GM12878 (cell line): Measurements from ENCODE around the gene ATP8A1. TPM values are rescaled to one million over a fixed set of nuclear protein-coding genes. Genes with fewer than 3 reads are reported as not detected.
A peak's percentile ranks its signal among the peaks of the same experiment; 100 is the strongest.

Experiments used
- CHD1 ChIP-seq: IDR thresholded peaks from 2 replicates; pipeline ENCODE4 v1.6.1; 2012; ENCODE audit warnings: low read depth, low read length, improper control_type of control experiment
- CREM ChIP-seq: IDR thresholded peaks from 2 replicates; pipeline ENCODE4 v1.6.1; 2014; ENCODE audit warnings: antibody characterized with exemption, low read depth
- HCFC1 ChIP-seq: fragments of 150-350 bp; IDR thresholded peaks from 2 replicates; pipeline ENCODE4 v1.6.1; 2014; ENCODE audit warnings: low read length
- HDAC2 ChIP-seq: fragments of 200-600 bp; sonication (generic); IDR thresholded peaks from 2 replicates; pipeline ENCODE4 v1.6.1; 2017
- MEF2A ChIP-seq: IDR thresholded peaks from 2 replicates; pipeline ENCODE4 v1.6.1; 2011; ENCODE audit warnings: low read depth, mild to moderate bottlenecking, low read length, moderate library complexity; ENCODE audit not compliant: insufficient read depth
- MXI1 ChIP-seq: fragments of 150-350 bp; IDR thresholded peaks from 2 replicates; pipeline ENCODE4 v1.6.1; 2011; ENCODE audit warnings: low read depth, mild to moderate bottlenecking, inconsistent platforms, low read length, improper control_type of control experiment
- NFYB ChIP-seq: IDR thresholded peaks from 2 replicates; pipeline ENCODE4 v1.6.1; 2011; ENCODE audit warnings: low read depth, mild to moderate bottlenecking, low read length, improper control_type of control experiment, moderate library complexity; ENCODE audit not compliant: insufficient read depth
- POLR2AphosphoS5 ChIP-seq: IDR thresholded peaks from 2 replicates; pipeline ENCODE4 v1.6.1; 2011; ENCODE audit warnings: mild to moderate bottlenecking, low read length, inconsistent platforms
- SIX5 ChIP-seq: IDR thresholded peaks from 2 replicates; pipeline ENCODE4 v1.6.1; 2011; ENCODE audit warnings: mild to moderate bottlenecking, low read depth, low read length, moderate library complexity; ENCODE audit not compliant: severe bottlenecking
- STAT3 ChIP-seq: IDR thresholded peaks from 2 replicates; pipeline ENCODE4 v1.6.1; 2011; ENCODE audit warnings: low read depth, low read length, improper control_type of control experiment
- TARDBP ChIP-seq: IDR thresholded peaks from 2 replicates; pipeline ENCODE4 v1.6.1; 2016; ENCODE audit warnings: borderline replicate concordance
- YBX1 ChIP-seq: fragments of 450-650 bp; IDR thresholded peaks from 2 replicates; pipeline ENCODE4 v1.6.1; 2016; ENCODE audit warnings: antibody characterized with exemption
- ZNF622 ChIP-seq: fragments of 450-650 bp; IDR thresholded peaks from 2 replicates; pipeline ENCODE4 v1.6.1; 2017; ENCODE audit warnings: mild to moderate bottlenecking, inconsistent platforms
- polyA plus RNA-seq, 11 experiments: library from polyadenylated mRNA; depleted of rRNA in 4 of 11; unstranded in 6 of 11; stranded (reverse) in 5 of 11; fragments of >200 nt; fragmentation: Nextera tagmentation in 4 of 11; fragmentation: Illumina TruSeq in 1 of 11; extraction: Ambion mirVana in 4 of 11; extraction: Trizol in 1 of 11; gene quantifications; 1 replicate in 1 of 11; 2 replicates in 10 of 11; pipeline versions ENCODE4 v1.2.1 to v1.2.3, GENCODE V29; 2011 to 2016; ENCODE audit warnings: inconsistent platforms in 2 of 11, missing spikeins in 2 of 11, low read depth in 1 of 11
- total RNA-seq, 4 experiments: library from RNA; depleted of rRNA in 3 of 4; stranded (reverse); fragments of >200 nt in 3 of 4; fragmentation: Illumina TruSeq in 1 of 4; extraction: Trizol in 1 of 4; gene quantifications; 2 replicates each; pipeline versions ENCODE4 v1.2.1 to v1.2.3, GENCODE V29; 2013 to 2021
- TF ChIP-seq, protein P1 (sequence below): IDR thresholded peaks from 2 replicates; pipeline ENCODE4 v1.6.1; 2011; ENCODE audit warnings: low read depth, low read length, improper control_type of control experiment, borderline replicate concordance
- TF ChIP-seq, protein P2 (sequence below): fragments of 450-650 bp; IDR thresholded peaks from 2 replicates; pipeline ENCODE4 v1.6.1; 2017; ENCODE audit warnings: mild to moderate bottlenecking, low read depth, inconsistent platforms; ENCODE audit not compliant: poor library complexity, severe bottlenecking
- TF ChIP-seq, protein P3 (sequence below): fragments of 450-650 bp; IDR thresholded peaks from 2 replicates; pipeline ENCODE4 v1.6.1; 2018; ENCODE audit warnings: mild to moderate bottlenecking, low read depth, moderate library complexity; ENCODE audit not compliant: partially characterized antibody
- TF ChIP-seq, protein P4 (sequence below): IDR thresholded peaks from 2 replicates; pipeline ENCODE4 v1.6.1; 2011; ENCODE audit warnings: mild to moderate bottlenecking, low read depth, low read length, moderate library complexity; ENCODE audit not compliant: insufficient replicate concordance
- TF ChIP-seq, protein P5 (sequence below): fragments of 450-650 bp; IDR thresholded peaks from 2 replicates; pipeline ENCODE4 v1.6.1; 2017; ENCODE audit warnings: antibody characterized with exemption, mild to moderate bottlenecking, moderate library complexity
- TF ChIP-seq, protein P6 (sequence below), 3 experiments: IDR thresholded peaks in 2 of 3; conservative IDR thresholded peaks in 1 of 3; 2 replicates each; pipeline ENCODE4 v1.5.1; 2011; ENCODE audit warnings: low read depth in 3 of 3, low read length in 3 of 3, mild to moderate bottlenecking in 3 of 3, control low read depth in 2 of 3, moderate library complexity in 2 of 3, inconsistent platforms in 1 of 3, mixed read lengths in 1 of 3; ENCODE audit not compliant: control insufficient read depth in 2 of 3, insufficient read depth in 1 of 3; ENCODE audit errors: extremely low read depth in 1 of 3

The ATP8A1 gene
- total and polyA plus RNA-seq, 10 of the 15 experiments (the other 5 are each of a cell fraction or from before 2014, with no cell fraction given): 9.0 to 116 (median 37.3) TPM

DNA sequence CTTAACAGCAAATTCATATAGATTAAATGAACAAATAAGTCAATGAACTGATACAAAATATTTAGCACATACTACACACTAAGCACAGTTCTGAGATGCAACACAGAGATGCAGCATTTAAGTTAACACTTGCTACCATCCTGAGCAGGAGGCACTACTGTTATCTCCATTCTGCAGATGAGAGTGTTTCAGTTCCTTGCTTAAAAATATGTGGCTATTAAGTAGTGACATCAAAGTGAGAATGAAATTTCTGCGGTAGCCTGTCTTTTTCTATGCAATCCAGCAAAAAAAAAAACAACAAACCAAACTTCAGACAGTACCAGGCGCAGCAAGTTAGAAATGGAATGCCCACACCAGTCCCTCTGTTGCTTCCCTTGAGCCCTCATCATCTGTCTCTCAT, 168.8 kb downstream of the ATP8A1 start (continued):
- 0 out of 2 replicates have a peak, but pooled peaks have one; percentile 40 for TF ChIP-seq MEF2A
- TF ChIP-seq HCFC1: no peak
- TF ChIP-seq, protein P1, sequence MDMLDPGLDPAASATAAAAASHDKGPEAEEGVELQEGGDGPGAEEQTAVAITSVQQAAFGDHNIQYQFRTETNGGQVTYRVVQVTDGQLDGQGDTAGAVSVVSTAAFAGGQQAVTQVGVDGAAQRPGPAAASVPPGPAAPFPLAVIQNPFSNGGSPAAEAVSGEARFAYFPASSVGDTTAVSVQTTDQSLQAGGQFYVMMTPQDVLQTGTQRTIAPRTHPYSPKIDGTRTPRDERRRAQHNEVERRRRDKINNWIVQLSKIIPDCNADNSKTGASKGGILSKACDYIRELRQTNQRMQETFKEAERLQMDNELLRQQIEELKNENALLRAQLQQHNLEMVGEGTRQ: no peak
- 0 out of 2 replicates have a peak, but pooled peaks have one; percentile 12 for TF ChIP-seq POLR2AphosphoS5
- TF ChIP-seq, protein P2, sequence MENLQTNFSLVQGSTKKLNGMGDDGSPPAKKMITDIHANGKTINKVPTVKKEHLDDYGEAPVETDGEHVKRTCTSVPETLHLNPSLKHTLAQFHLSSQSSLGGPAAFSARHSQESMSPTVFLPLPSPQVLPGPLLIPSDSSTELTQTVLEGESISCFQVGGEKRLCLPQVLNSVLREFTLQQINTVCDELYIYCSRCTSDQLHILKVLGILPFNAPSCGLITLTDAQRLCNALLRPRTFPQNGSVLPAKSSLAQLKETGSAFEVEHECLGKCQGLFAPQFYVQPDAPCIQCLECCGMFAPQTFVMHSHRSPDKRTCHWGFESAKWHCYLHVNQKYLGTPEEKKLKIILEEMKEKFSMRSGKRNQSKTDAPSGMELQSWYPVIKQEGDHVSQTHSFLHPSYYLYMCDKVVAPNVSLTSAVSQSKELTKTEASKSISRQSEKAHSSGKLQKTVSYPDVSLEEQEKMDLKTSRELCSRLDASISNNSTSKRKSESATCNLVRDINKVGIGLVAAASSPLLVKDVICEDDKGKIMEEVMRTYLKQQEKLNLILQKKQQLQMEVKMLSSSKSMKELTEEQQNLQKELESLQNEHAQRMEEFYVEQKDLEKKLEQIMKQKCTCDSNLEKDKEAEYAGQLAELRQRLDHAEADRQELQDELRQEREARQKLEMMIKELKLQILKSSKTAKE: no peak
- TF ChIP-seq, protein P3, sequence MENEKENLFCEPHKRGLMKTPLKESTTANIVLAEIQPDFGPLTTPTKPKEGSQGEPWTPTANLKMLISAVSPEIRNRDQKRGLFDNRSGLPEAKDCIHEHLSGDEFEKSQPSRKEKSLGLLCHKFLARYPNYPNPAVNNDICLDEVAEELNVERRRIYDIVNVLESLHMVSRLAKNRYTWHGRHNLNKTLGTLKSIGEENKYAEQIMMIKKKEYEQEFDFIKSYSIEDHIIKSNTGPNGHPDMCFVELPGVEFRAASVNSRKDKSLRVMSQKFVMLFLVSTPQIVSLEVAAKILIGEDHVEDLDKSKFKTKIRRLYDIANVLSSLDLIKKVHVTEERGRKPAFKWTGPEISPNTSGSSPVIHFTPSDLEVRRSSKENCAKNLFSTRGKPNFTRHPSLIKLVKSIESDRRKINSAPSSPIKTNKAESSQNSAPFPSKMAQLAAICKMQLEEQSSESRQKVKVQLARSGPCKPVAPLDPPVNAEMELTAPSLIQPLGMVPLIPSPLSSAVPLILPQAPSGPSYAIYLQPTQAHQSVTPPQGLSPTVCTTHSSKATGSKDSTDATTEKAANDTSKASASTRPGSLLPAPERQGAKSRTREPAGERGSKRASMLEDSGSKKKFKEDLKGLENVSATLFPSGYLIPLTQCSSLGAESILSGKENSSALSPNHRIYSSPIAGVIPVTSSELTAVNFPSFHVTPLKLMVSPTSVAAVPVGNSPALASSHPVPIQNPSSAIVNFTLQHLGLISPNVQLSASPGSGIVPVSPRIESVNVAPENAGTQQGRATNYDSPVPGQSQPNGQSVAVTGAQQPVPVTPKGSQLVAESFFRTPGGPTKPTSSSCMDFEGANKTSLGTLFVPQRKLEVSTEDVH: no peak
- no peak for TF ChIP-seq NFYB
- TF ChIP-seq, protein P4, sequence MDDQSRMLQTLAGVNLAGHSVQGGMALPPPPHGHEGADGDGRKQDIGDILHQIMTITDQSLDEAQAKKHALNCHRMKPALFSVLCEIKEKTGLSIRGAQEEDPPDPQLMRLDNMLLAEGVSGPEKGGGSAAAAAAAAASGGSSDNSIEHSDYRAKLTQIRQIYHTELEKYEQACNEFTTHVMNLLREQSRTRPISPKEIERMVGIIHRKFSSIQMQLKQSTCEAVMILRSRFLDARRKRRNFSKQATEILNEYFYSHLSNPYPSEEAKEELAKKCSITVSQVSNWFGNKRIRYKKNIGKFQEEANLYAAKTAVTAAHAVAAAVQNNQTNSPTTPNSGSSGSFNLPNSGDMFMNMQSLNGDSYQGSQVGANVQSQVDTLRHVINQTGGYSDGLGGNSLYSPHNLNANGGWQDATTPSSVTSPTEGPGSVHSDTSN: no peak
- TF ChIP-seq CHD1: no peak
- no peak for TF ChIP-seq YBX1
- TF ChIP-seq, protein P5, sequence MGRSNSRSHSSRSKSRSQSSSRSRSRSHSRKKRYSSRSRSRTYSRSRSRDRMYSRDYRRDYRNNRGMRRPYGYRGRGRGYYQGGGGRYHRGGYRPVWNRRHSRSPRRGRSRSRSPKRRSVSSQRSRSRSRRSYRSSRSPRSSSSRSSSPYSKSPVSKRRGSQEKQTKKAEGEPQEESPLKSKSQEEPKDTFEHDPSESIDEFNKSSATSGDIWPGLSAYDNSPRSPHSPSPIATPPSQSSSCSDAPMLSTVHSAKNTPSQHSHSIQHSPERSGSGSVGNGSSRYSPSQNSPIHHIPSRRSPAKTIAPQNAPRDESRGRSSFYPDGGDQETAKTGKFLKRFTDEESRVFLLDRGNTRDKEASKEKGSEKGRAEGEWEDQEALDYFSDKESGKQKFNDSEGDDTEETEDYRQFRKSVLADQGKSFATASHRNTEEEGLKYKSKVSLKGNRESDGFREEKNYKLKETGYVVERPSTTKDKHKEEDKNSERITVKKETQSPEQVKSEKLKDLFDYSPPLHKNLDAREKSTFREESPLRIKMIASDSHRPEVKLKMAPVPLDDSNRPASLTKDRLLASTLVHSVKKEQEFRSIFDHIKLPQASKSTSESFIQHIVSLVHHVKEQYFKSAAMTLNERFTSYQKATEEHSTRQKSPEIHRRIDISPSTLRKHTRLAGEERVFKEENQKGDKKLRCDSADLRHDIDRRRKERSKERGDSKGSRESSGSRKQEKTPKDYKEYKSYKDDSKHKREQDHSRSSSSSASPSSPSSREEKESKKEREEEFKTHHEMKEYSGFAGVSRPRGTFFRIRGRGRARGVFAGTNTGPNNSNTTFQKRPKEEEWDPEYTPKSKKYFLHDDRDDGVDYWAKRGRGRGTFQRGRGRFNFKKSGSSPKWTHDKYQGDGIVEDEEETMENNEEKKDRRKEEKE: no peak
- no peak for TF ChIP-seq HDAC2
- TF ChIP-seq CREM: peak; percentile 75
- TF ChIP-seq STAT3: no peak
- TF ChIP-seq SIX5: no peak
- no peak for TF ChIP-seq TARDBP
- no peak for TF ChIP-seq MXI1
- no peak for TF ChIP-seq ZNF622
- TF ChIP-seq, protein P6, sequence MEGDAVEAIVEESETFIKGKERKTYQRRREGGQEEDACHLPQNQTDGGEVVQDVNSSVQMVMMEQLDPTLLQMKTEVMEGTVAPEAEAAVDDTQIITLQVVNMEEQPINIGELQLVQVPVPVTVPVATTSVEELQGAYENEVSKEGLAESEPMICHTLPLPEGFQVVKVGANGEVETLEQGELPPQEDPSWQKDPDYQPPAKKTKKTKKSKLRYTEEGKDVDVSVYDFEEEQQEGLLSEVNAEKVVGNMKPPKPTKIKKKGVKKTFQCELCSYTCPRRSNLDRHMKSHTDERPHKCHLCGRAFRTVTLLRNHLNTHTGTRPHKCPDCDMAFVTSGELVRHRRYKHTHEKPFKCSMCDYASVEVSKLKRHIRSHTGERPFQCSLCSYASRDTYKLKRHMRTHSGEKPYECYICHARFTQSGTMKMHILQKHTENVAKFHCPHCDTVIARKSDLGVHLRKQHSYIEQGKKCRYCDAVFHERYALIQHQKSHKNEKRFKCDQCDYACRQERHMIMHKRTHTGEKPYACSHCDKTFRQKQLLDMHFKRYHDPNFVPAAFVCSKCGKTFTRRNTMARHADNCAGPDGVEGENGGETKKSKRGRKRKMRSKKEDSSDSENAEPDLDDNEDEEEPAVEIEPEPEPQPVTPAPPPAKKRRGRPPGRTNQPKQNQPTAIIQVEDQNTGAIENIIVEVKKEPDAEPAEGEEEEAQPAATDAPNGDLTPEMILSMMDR (IDR thresholded peaks at IDR 0.05 in 2 of 3, conservative IDR thresholded peaks at IDR 0.05 in 1 of 3; ENCODE audit: control insufficient read depth in 2 of 3, extremely low read depth in 1 of 3, insufficient read depth in 1 of 3, low read depth in 3 of 3, low read length in 3 of 3): no peak
